Ectodermal cell (in vitro differentiated cells): ENCODE data around the gene IPO8.
"Not testable (repeated sequence)": the region's sequence is repeated elsewhere in the genome, so short reads cannot be mapped to it uniquely, and the experiment has no call there.

ENCODE experiments used
- H3K27ac ChIP-seq: 2 replicates; pipeline ENCODE4 v1.7.0; 2013; ENCODE audit warnings: mild to moderate bottlenecking, low read depth, low read length; ENCODE audit not compliant: insufficient read depth, poor library complexity, severe bottlenecking
- H3K27me3 ChIP-seq: 2 replicates; pipeline ENCODE4 v1.7.0; 2013; ENCODE audit warnings: mild to moderate bottlenecking, low read length; ENCODE audit not compliant: insufficient read depth, control insufficient read depth, poor library complexity, severe bottlenecking
- H3K36me3 ChIP-seq: one replicate; pipeline ENCODE4 v1.7.0; 2013; ENCODE audit warnings: low read length; ENCODE audit not compliant: control insufficient read depth, insufficient read depth
- H3K4me1 ChIP-seq: one replicate; pipeline ENCODE4 v1.7.0; 2013; ENCODE audit warnings: low read length; ENCODE audit not compliant: control insufficient read depth, insufficient read depth
- H3K4me3 ChIP-seq: 2 replicates; pipeline ENCODE4 v1.7.0; 2013; ENCODE audit warnings: low read depth, low read length, control low read depth; ENCODE audit not compliant: insufficient read depth
- H3K9me3 ChIP-seq: 2 replicates; pipeline ENCODE4 v1.7.0; 2013; ENCODE audit warnings: mild to moderate bottlenecking, low read length, moderate library complexity; ENCODE audit not compliant: control insufficient read depth
- WGBS, 2 experiments: methylation state at CpG; one replicate each; pipeline ENCODE4 v1.1.7; 2013; ENCODE audit warnings: missing lambda C conversion rate in 2 of 2; 5-methylcytosine and 5-hydroxymethylcytosine counted together

Gene IPO8

GRCh38 chr12:30610718-30611117 is 85.0 kb downstream of the IPO8 start:
- Histone ChIP-seq H3K4me1 (no peaks in the 10 kb centered on the region), H3K4me3 (no peak overlapping the region), H3K27me3 (no peaks in the 10 kb centered on the region), H3K36me3 (no peaks in the 10 kb centered on the region), H3K9me3 (no peaks in the 10 kb centered on the region), H3K27ac (no peak overlapping the region)
- 89 to 91% methylated on average over 1 of the region's 1 CpG for WGBS, 2 experiments

- not testable (repeated sequence) for H3K27ac ChIP-seq, H3K27me3 ChIP-seq, H3K4me1 ChIP-seq, H3K4me3 ChIP-seq, H3K36me3 ChIP-seq, H3K9me3 ChIP-seq
Observed at GRCh38 chr12:30609819-30610218, 85.8 kb downstream of the IPO8 start.

- not testable (repeated sequence) for H3K36me3 ChIP-seq
Observed at GRCh38 chr12:30604302-30604701, 91.4 kb downstream of the IPO8 start.

GRCh38 chr12:30603129-30603528 is 92.5 kb downstream of the IPO8 start:
- no peak overlapping the region for H3K4me3 ChIP-seq
- no peaks in the 10 kb centered on the region for H3K27me3 ChIP-seq
- no peaks in the 10 kb centered on the region for H3K36me3 ChIP-seq
- no peaks in the 10 kb centered on the region for H3K4me1 ChIP-seq
- peaks cover 4% of the 10 kb centered on the region for H3K9me3 ChIP-seq
- no peak overlapping the region for H3K27ac ChIP-seq

More at GRCh38 chr12:30604302-30604701, 91.4 kb downstream of the IPO8 start:
- WGBS, 2 experiments: 84% methylated on average over 6 of the region's 6 CpGs
- not testable (repeated sequence) for H3K4me3 ChIP-seq, H3K9me3 ChIP-seq, H3K27ac ChIP-seq, H3K27me3 ChIP-seq, H3K4me1 ChIP-seq

GRCh38 chr12:30602678-30603077 is 93.0 kb downstream of the IPO8 start:
- no peaks in the 10 kb centered on the region for H3K4me1 ChIP-seq
- WGBS, 2 experiments: 84 to 86% methylated on average over 1 to 2 of the region's 3 CpGs
- H3K4me3 ChIP-seq: no peak overlapping the region
- no peak overlapping the region for H3K27ac ChIP-seq
- H3K9me3 ChIP-seq: peaks cover 4% of the 10 kb centered on the region
- no peaks in the 10 kb centered on the region for H3K27me3 ChIP-seq
- H3K36me3 ChIP-seq: no peaks in the 10 kb centered on the region

GRCh38 chr12:30599608-30600007 is 96.1 kb downstream of the IPO8 start:
- Histone ChIP-seq H3K27ac (no peak overlapping the region), H3K36me3 (no peaks in the 10 kb centered on the region), H3K9me3 (peaks cover 4% of the 10 kb centered on the region), H3K4me1 (no peaks in the 10 kb centered on the region), H3K27me3 (no peaks in the 10 kb centered on the region), H3K4me3 (no peak overlapping the region)
- WGBS, 2 experiments: 83 to 88% methylated on average over 2 of the region's 2 CpGs

- Histone ChIP-seq H3K27ac (no peak overlapping the region), H3K36me3 (no peaks in the 10 kb centered on the region), H3K4me3 (no peak overlapping the region), H3K9me3 (peaks cover 4% of the 10 kb centered on the region), H3K4me1 (no peaks in the 10 kb centered on the region), H3K27me3 (no peaks in the 10 kb centered on the region)
- WGBS, 2 experiments: 96% methylated on average over 6 of the region's 7 CpGs
Observed at GRCh38 chr12:30598889-30599288, 96.8 kb downstream of the IPO8 start.

GRCh38 chr12:30595742-30596141 is 99.9 kb downstream of the IPO8 start:
- no peak overlapping the region for H3K27ac ChIP-seq

GRCh38 chr12:30594509-30594908 is 101.2 kb downstream of the IPO8 start:
- Histone ChIP-seq H3K27me3 (no peaks in the 10 kb centered on the region), H3K9me3 (no peaks in the 10 kb centered on the region), H3K4me3 (no peak overlapping the region), H3K27ac (no peak overlapping the region), H3K4me1 (no peaks in the 10 kb centered on the region), H3K36me3 (no peaks in the 10 kb centered on the region)
- WGBS, 2 experiments: 96 to 97% methylated on average over 1 of the region's 1 CpG

More at GRCh38 chr12:30595742-30596141, 99.9 kb downstream of the IPO8 start:
- WGBS, 2 experiments: 91 to 95% methylated on average over 2 to 5 of the region's 5 CpGs
- H3K36me3 ChIP-seq: no peaks in the 10 kb centered on the region
- no peaks in the 10 kb centered on the region for H3K9me3 ChIP-seq
- H3K27me3 ChIP-seq: no peaks in the 10 kb centered on the region
- no peak overlapping the region for H3K4me3 ChIP-seq
- H3K4me1 ChIP-seq: no peaks in the 10 kb centered on the region

GRCh38 chr12:30588572-30588971 is 107.1 kb downstream of the IPO8 start:
- H3K27me3 ChIP-seq, H3K9me3 ChIP-seq, H3K27ac ChIP-seq, H3K4me1 ChIP-seq, H3K4me3 ChIP-seq, H3K36me3 ChIP-seq: not testable (repeated sequence)
- WGBS, 2 experiments: 89 to 90% methylated on average over 10 to 11 of the region's 13 CpGs

GRCh38 chr12:30587782-30588181 is 107.9 kb downstream of the IPO8 start:
- WGBS, 2 experiments: 95 to 96% methylated on average over 1 of the region's 1 CpG
- Histone ChIP-seq H3K36me3 (no peaks in the 10 kb centered on the region), H3K4me1 (no peaks in the 10 kb centered on the region), H3K9me3 (no peaks in the 10 kb centered on the region), H3K4me3 (no peak overlapping the region), H3K27me3 (no peaks in the 10 kb centered on the region), H3K27ac (no peak overlapping the region)
